ENCODE data around the gene TEX101.

- TF ChIP-seq ZNF24 (tag by site-specific recombination; IDR thresholded peaks at IDR 0.05), result no peak
- TF ChIP-seq, protein P1, sequence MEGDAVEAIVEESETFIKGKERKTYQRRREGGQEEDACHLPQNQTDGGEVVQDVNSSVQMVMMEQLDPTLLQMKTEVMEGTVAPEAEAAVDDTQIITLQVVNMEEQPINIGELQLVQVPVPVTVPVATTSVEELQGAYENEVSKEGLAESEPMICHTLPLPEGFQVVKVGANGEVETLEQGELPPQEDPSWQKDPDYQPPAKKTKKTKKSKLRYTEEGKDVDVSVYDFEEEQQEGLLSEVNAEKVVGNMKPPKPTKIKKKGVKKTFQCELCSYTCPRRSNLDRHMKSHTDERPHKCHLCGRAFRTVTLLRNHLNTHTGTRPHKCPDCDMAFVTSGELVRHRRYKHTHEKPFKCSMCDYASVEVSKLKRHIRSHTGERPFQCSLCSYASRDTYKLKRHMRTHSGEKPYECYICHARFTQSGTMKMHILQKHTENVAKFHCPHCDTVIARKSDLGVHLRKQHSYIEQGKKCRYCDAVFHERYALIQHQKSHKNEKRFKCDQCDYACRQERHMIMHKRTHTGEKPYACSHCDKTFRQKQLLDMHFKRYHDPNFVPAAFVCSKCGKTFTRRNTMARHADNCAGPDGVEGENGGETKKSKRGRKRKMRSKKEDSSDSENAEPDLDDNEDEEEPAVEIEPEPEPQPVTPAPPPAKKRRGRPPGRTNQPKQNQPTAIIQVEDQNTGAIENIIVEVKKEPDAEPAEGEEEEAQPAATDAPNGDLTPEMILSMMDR (tag by site-specific recombination; IDR thresholded peaks at IDR 0.05), result no peak
- no peak for TF ChIP-seq YY1 (tag by site-specific recombination; IDR thresholded peaks at IDR 0.05)
- no peak for TF ChIP-seq KLF16 (tag by site-specific recombination; IDR thresholded peaks at IDR 0.05)
- TF ChIP-seq TSHZ1 (tag by site-specific recombination; IDR thresholded peaks at IDR 0.05; ENCODE audit: borderline replicate concordance), result no peak
- TF ChIP-seq ZFP3 (tag by site-specific recombination; IDR thresholded peaks at IDR 0.05; ENCODE audit: low read depth), result no peak
These were observed 52.6 kb downstream of the TEX101 start for GRCh38 chr19:43467276-43467675.

All from HEK293 (cell line).